PC-3 (cell line): ENCODE measurements around the gene IL1RAPL1. TPM values are rescaled to one million over a fixed set of nuclear protein-coding genes. Genes with fewer than 3 reads are reported as not detected.

Experiments used
- ATAC-seq: fragments of 200-7000 bp; cut with Tn5 transposase; 2 replicates; pipeline ENCODE4 v1.9.1; 2020; ENCODE audit warnings: mild to moderate bottlenecking, moderate library complexity
- BruUV-seq: library from RNA; stranded (reverse); fragments of 400-500 nt; replicated peaks from 2 replicates; lab custom pipeline; 2021; lab: Mats Ljungman, UMichigan
- CTCF ChIA-PET: fragments of 300-600 bp; sonication (Branson Sonifier 250); formaldehyde crosslinking; loops from one replicate; lab custom pipeline; 2022; ENCODE audit warnings: antibody characterized with exemption; lab: Charles Lee
- POLR2A ChIA-PET: fragments of 300-600 bp; sonication (Branson Sonifier 250); formaldehyde crosslinking; loops from one replicate; lab custom pipeline; 2022; ENCODE audit warnings: antibody characterized with exemption; ENCODE audit not compliant: unreplicated experiment; lab: Charles Lee
- DNase-seq: peaks from one replicate; pipeline ENCODE4 v3.0.0-alpha.2; 2015
- H2AFZ ChIP-seq: fragments of 300-600 bp; sonication (generic); 2 replicates; pipeline ENCODE4 v1.6.0; 2016; ENCODE audit warnings: antibody characterized with exemption, low read length
- H3F3A ChIP-seq: fragments of 300-600 bp; sonication (generic); one replicate; pipeline ENCODE4 v1.6.0; 2017; ENCODE audit warnings: antibody characterized with exemption, low read length, control low read depth, mild to moderate bottlenecking; ENCODE audit not compliant: unreplicated experiment
- H3K27ac ChIP-seq: fragments of 300-600 bp; sonication (generic); 2 replicates; pipeline ENCODE4 v1.5.1; 2016; ENCODE audit warnings: mild to moderate bottlenecking, low read length
- H3K27me3 ChIP-seq: fragments of 300-600 bp; sonication (generic); 2 replicates; pipeline ENCODE4 v1.6.1; 2016; ENCODE audit warnings: low read length, mixed read lengths
- H3K36me3 ChIP-seq: fragments of 300-600 bp; sonication (generic); 2 replicates; pipeline ENCODE4 v1.6.1; 2016; ENCODE audit warnings: low read depth, mixed run types, low read length, mixed read lengths
- H3K4me1 ChIP-seq: fragments of 300-600 bp; sonication (generic); 2 replicates; pipeline ENCODE4 v1.5.1; 2016; ENCODE audit warnings: low read length; ENCODE audit not compliant: insufficient read depth
- H3K4me2 ChIP-seq: fragments of 300-600 bp; sonication (generic); 2 replicates; pipeline ENCODE4 v1.6.0; 2016; ENCODE audit warnings: low read length
- H3K4me3 ChIP-seq: fragments of 300-600 bp; sonication (generic); 2 replicates; pipeline ENCODE4 v1.5.1; 2016; ENCODE audit warnings: mild to moderate bottlenecking, low read length, mixed read lengths
- H3K79me2 ChIP-seq: fragments of 300-600 bp; sonication (generic); 2 replicates; pipeline ENCODE4 v1.6.1; 2017; ENCODE audit warnings: low read length, mixed read lengths
- H3K9ac ChIP-seq: fragments of 300-600 bp; sonication (generic); 2 replicates; pipeline ENCODE4 v1.6.0; 2016; ENCODE audit warnings: mild to moderate bottlenecking, low read length
- H3K9me2 ChIP-seq: fragments of 300-600 bp; sonication (generic); replicated peaks from 2 replicates; pipeline ENCODE4 v1.6.1; 2016; ENCODE audit warnings: mixed run types, low read length, mixed read lengths
- H3K9me3 ChIP-seq: fragments of 300-600 bp; sonication (generic); 2 replicates; pipeline ENCODE4 v1.6.1; 2016; ENCODE audit warnings: low read length, mixed read lengths
- H4K20me1 ChIP-seq: fragments of 300-600 bp; sonication (generic); 2 replicates; pipeline ENCODE4 v1.6.1; 2016; ENCODE audit warnings: low read length, mixed read lengths
- EZH2 ChIP-seq: fragments of 300-600 bp; sonication (generic); IDR thresholded peaks from one replicate; pipeline ENCODE4 v1.6.1; 2017; ENCODE audit warnings: antibody characterized with exemption, mild to moderate bottlenecking, low read length; ENCODE audit not compliant: unreplicated experiment
- EZH2phosphoT487 ChIP-seq: fragments of 300-600 bp; sonication (generic); IDR thresholded peaks from 2 replicates; pipeline ENCODE4 v1.6.1; 2018; ENCODE audit warnings: mild to moderate bottlenecking, antibody characterized with exemption, low read length, borderline replicate concordance
- intact Hi-C: fragments of 100-400 bp; cut with micrococcal nuclease; formaldehyde crosslinking; loops from 2 replicates; pipeline ENCODE4 v1.9.0; 2023
- total RNA-seq: library from RNA; depleted of rRNA; stranded (reverse); fragments of >200 nt; gene quantifications from 2 replicates; pipeline ENCODE4 v1.2.3, GENCODE V29; 2014
- TF ChIP-seq, protein P1 (sequence below): fragments of 300-600 bp; sonication (generic); conservative IDR thresholded peaks from 2 replicates; pipeline ENCODE4 v1.5.1; 2017; ENCODE audit warnings: antibody characterized with exemption, low read depth, mild to moderate bottlenecking, low read length

The IL1RAPL1 gene
- total RNA-seq, 1 experiment from 2014 or later, result 0.44 TPM

DNA sequence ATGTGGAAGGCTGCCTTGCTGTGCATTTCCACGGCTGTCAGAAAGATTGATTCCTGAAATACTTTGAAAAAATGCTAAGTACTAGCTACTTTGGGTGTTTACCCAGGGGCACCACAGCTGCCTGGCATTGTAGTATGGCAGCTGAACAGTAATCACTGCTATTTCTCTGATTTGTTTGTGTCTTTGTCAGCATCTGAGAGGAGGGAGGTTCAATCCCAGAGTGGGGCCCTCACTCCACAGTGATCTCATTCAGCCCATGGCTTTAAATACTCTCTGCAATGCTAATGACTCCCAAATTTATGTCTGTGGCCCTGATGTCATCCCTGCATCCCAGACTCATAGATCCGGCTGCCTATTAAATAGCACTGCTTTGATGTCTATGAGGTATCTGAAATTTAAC, 1052.9 kb downstream of the IL1RAPL1 start:
- BruUV-seq, result no TSS peak
- ChIA-PET POLR2A (no interaction called here), CTCF (no interaction called here)
- Histone ChIP-seq H2AFZ (no peak overlapping the region), H3K9ac (no peak overlapping the region), H3K4me1 (no peaks in the 10 kb centered on the region), H3K27ac (no peak overlapping the region), H3K9me3 (no peaks in the 10 kb centered on the region), H3F3A (no peaks in the 10 kb centered on the region), H4K20me1 (no peaks in the 10 kb centered on the region), H3K9me2 (no peaks in the 10 kb centered on the region), H3K79me2 (no peaks in the 10 kb centered on the region), H3K27me3 (no peaks in the 10 kb centered on the region), H3K36me3 (no peaks in the 10 kb centered on the region), H3K4me2 (no peak overlapping the region), H3K4me3 (no peak overlapping the region)
- intact Hi-C loops, result no loop called here
- DNase-seq, result no peak
- no peak for ATAC-seq
- TF ChIP-seq EZH2phosphoT487 (no peak), EZH2 (no peak)

DNA sequence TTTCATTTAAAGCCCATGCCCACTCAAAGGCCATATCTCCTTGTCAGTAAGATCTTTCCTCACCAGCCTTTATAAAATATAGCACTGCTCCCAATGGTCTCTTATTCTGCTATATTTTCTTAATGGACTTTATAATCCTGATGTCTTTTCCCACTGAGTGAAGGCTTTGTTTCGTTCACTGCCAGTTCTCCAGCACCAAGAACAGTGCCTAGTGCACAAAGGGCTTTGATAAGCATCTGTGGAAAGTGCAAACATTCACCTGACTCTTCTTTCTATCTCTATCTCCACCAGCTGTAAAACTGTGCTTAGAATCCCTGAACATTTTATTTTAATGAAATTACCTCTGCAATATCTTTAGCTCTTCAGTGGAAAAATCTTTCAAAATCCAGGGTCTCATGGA, 1054.2 kb downstream of the IL1RAPL1 start:
- Histone ChIP-seq H3K4me2 (no peak overlapping the region), H3K9ac (no peak overlapping the region), H3K36me3 (no peaks in the 10 kb centered on the region), H4K20me1 (no peaks in the 10 kb centered on the region), H3K4me3 (no peak overlapping the region), H3K27me3 (no peaks in the 10 kb centered on the region), H3K9me2 (no peaks in the 10 kb centered on the region), H3K79me2 (no peaks in the 10 kb centered on the region), H3F3A (no peaks in the 10 kb centered on the region), H3K27ac (no peak overlapping the region), H2AFZ (no peak overlapping the region), H3K4me1 (no peaks in the 10 kb centered on the region), H3K9me3 (no peaks in the 10 kb centered on the region)
- ChIA-PET CTCF (no interaction called here), POLR2A (no interaction called here)
- DNase-seq (no peak), ATAC-seq (no peak)
- intact Hi-C loops, result no loop called here
- no TSS peak for BruUV-seq
- TF ChIP-seq EZH2phosphoT487 (no peak), EZH2 (no peak)
- TF ChIP-seq, protein P1, sequence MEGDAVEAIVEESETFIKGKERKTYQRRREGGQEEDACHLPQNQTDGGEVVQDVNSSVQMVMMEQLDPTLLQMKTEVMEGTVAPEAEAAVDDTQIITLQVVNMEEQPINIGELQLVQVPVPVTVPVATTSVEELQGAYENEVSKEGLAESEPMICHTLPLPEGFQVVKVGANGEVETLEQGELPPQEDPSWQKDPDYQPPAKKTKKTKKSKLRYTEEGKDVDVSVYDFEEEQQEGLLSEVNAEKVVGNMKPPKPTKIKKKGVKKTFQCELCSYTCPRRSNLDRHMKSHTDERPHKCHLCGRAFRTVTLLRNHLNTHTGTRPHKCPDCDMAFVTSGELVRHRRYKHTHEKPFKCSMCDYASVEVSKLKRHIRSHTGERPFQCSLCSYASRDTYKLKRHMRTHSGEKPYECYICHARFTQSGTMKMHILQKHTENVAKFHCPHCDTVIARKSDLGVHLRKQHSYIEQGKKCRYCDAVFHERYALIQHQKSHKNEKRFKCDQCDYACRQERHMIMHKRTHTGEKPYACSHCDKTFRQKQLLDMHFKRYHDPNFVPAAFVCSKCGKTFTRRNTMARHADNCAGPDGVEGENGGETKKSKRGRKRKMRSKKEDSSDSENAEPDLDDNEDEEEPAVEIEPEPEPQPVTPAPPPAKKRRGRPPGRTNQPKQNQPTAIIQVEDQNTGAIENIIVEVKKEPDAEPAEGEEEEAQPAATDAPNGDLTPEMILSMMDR, result no peak

DNA sequence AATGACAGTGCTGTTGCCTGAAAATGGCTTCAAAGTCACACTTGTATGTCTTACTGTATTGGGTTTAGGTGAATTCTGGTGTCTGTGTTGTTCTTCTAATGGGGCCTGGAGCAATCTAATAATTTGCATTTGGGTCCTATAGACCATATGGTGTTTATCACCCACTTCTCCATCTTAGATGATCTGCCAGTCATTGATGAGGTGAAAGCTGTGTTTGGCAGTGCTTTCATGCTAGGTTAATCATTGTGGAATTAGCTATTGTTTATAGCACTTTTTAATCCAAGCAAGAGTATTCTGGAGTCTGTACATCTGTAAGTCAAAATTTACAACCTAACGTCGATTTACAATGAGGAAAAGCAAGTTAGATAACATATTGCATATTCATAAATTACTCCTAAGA, 1055.9 kb downstream of the IL1RAPL1 start:
- no peaks in the 10 kb centered on the region for H3K79me2 ChIP-seq
- intact Hi-C loops, result no loop called here
- H3K27me3 ChIP-seq, result no peaks in the 10 kb centered on the region
- H3K4me2 ChIP-seq, result no peak overlapping the region
- TF ChIP-seq, protein P1, result no peak
- TF ChIP-seq EZH2phosphoT487, result no peak
- TF ChIP-seq EZH2, result no peak
- CTCF ChIA-PET, result no interaction called here
- H3K27ac ChIP-seq, result no peak overlapping the region
- H3K9ac ChIP-seq, result no peak overlapping the region
- H4K20me1 ChIP-seq, result no peaks in the 10 kb centered on the region
- no peak overlapping the region for H2AFZ ChIP-seq
- no peaks in the 10 kb centered on the region for H3K9me3 ChIP-seq
- DNase-seq, result no peak
- no peaks in the 10 kb centered on the region for H3K9me2 ChIP-seq
- no peaks in the 10 kb centered on the region for H3F3A ChIP-seq
- H3K36me3 ChIP-seq, result no peaks in the 10 kb centered on the region
- H3K4me1 ChIP-seq, result no peaks in the 10 kb centered on the region
- ATAC-seq, result no peak
- no TSS peak for BruUV-seq
- H3K4me3 ChIP-seq, result no peak overlapping the region
- POLR2A ChIA-PET, result no interaction called here
